Stimulated activated CD8-positive, alpha-beta memory T cell treated with anti-CD3 and anti-CD28 coated beads, Interleukin-7, amount 100 ng/mL, for 1 hour (primary cell): Measurements from ENCODE around the gene GNAQ.

Experiments
- DNase-seq, 2 donors: peaks; one replicate each; pipeline ENCODE4 v3.0.0-alpha.2; 2020; ENCODE audit warnings: low read depth in 2 of 2

GNAQ gene

GRCh38 chr9:77815260-77815659, 216.4 kb downstream of the GNAQ start:
- no peak for DNase-seq

GRCh38 chr9:77811832-77812231, 219.8 kb downstream of the GNAQ start:
- no peak for DNase-seq

GRCh38 chr9:77810637-77811119, 220.9 kb downstream of the GNAQ start:
- DNase-seq = no peak

GRCh38 chr9:77810047-77810446, 221.6 kb downstream of the GNAQ start:
- DNase-seq = no peak

- no peak for DNase-seq
These were observed 222.1 kb downstream of the GNAQ start for GRCh38 chr9:77809552-77809951.

GRCh38 chr9:77808751-77809081, 222.9 kb downstream of the GNAQ start:
- DNase-seq = no peak

GRCh38 chr9:77807846-77808750, 223.5 kb downstream of the GNAQ start:
- no peak for DNase-seq

- DNase-seq = no peak
These were observed 224.3 kb downstream of the GNAQ start for GRCh38 chr9:77807281-77807683.

GRCh38 chr9:77806741-77807140, 224.9 kb downstream of the GNAQ start:
- no peak for DNase-seq

- no peak for DNase-seq
These were observed 225.8 kb downstream of the GNAQ start for GRCh38 chr9:77805810-77806209.

GRCh38 chr9:77803423-77803822, 228.2 kb downstream of the GNAQ start:
- DNase-seq = no peak

- DNase-seq = no peak
These were observed 228.9 kb downstream of the GNAQ start for GRCh38 chr9:77802515-77803293.

- no peak for DNase-seq
These were observed 229.5 kb downstream of the GNAQ start for GRCh38 chr9:77802064-77802463.

GRCh38 chr9:77800924-77801551, 230.6 kb downstream of the GNAQ start:
- no peak for DNase-seq

- DNase-seq = no peak
These were observed 233.5 kb downstream of the GNAQ start for GRCh38 chr9:77798140-77798539.

GRCh38 chr9:77794985-77795384, 236.6 kb downstream of the GNAQ start:
- no peak for DNase-seq

GRCh38 chr9:77793849-77794248, 237.8 kb downstream of the GNAQ start:
- no peak for DNase-seq

GRCh38 chr9:77789891-77790290, 241.7 kb downstream of the GNAQ start:
- no peak for DNase-seq

- DNase-seq = no peak
These were observed 246.3 kb downstream of the GNAQ start for GRCh38 chr9:77785341-77785740.

- DNase-seq = no peak
These were observed 248.1 kb downstream of the GNAQ start for GRCh38 chr9:77783518-77783917.

- no peak for DNase-seq
These were observed 252.6 kb downstream of the GNAQ start for GRCh38 chr9:77779010-77779409.

GRCh38 chr9:77773381-77773780, 258.2 kb downstream of the GNAQ start:
- no peak for DNase-seq
